GM23338 (cell line): Measurements from ENCODE around the gene RAP1A. TPM values are rescaled to one million over a fixed set of nuclear protein-coding genes. Genes with fewer than 3 reads are reported as not detected.

ENCODE experiments used
- ATAC-seq: fragments of 200-7000 bp; cut with Tn5 transposase; 3 replicates; pipeline ENCODE4 v1.9.1; 2020
- DNase-seq: peaks from one replicate; pipeline ENCODE4 v3.0.0-alpha.2; 2015; ENCODE audit warnings: low spot score
- H2AFZ ChIP-seq: fragments of 200-600 bp; sonication (generic); 2 replicates; pipeline ENCODE4 v1.8.0; 2016; ENCODE audit warnings: antibody characterized with exemption, mild to moderate bottlenecking, moderate library complexity
- H3F3A ChIP-seq: fragments of 200-600 bp; sonication (generic); replicated peaks from 2 replicates; pipeline ENCODE4 v1.8.0; 2017; ENCODE audit warnings: antibody characterized with exemption, mixed run types, low read depth
- H3K27ac ChIP-seq: fragments of 200-600 bp; sonication (generic); 2 replicates; pipeline ENCODE4 v1.6.1; 2016; ENCODE audit warnings: low read depth
- H3K27me3 ChIP-seq: fragments of 200-600 bp; sonication (generic); 2 replicates; pipeline ENCODE4 v1.8.0; 2016; ENCODE audit warnings: mild to moderate bottlenecking, mixed run types, moderate library complexity; ENCODE audit not compliant: insufficient read depth
- H3K36me3 ChIP-seq: fragments of 200-600 bp; sonication (generic); 2 replicates; pipeline ENCODE4 v1.8.0; 2016; ENCODE audit warnings: mild to moderate bottlenecking; ENCODE audit not compliant: insufficient read depth
- H3K4me1 ChIP-seq: fragments of 200-600 bp; sonication (generic); 2 replicates; pipeline ENCODE4 v1.8.0; 2016; ENCODE audit warnings: mild to moderate bottlenecking, moderate library complexity; ENCODE audit not compliant: insufficient read depth
- H3K4me2 ChIP-seq: fragments of 200-600 bp; sonication (generic); 2 replicates; pipeline ENCODE4 v1.7.1; 2017; ENCODE audit warnings: mixed run types
- H3K4me3 ChIP-seq: fragments of 200-600 bp; sonication (generic); 2 replicates; pipeline ENCODE4 v1.6.1; 2016; ENCODE audit warnings: mixed run types
- H3K79me2 ChIP-seq: fragments of 200-600 bp; sonication (generic); replicated peaks from 2 replicates; pipeline ENCODE4 v1.8.0; 2017; ENCODE audit warnings: mild to moderate bottlenecking; ENCODE audit not compliant: insufficient read depth
- H3K9me2 ChIP-seq: fragments of 200-600 bp; sonication (generic); 2 replicates; pipeline ENCODE4 v1.8.0; 2017; ENCODE audit not compliant: insufficient read depth
- H4K20me1 ChIP-seq: fragments of 200-600 bp; sonication (generic); replicated peaks from 2 replicates; pipeline ENCODE4 v1.8.0; 2017; ENCODE audit warnings: mild to moderate bottlenecking; ENCODE audit not compliant: insufficient read depth
- H3K27ac Mint-ChIP-seq: 2 replicates; pipeline ENCODE4 v1.8.0; 2020; ENCODE audit warnings: inconsistent platforms, mild to moderate bottlenecking, moderate library complexity, mixed read lengths
- H3K27me3 Mint-ChIP-seq: 3 replicates; pipeline ENCODE4 v1.8.0; 2022; ENCODE audit warnings: low read depth, mild to moderate bottlenecking, moderate library complexity, mixed read lengths, inconsistent platforms; ENCODE audit not compliant: insufficient read depth, poor library complexity
- H3K36me3 Mint-ChIP-seq: 3 replicates; pipeline ENCODE4 v1.8.0; 2021; ENCODE audit warnings: low read depth, mild to moderate bottlenecking, inconsistent platforms, moderate library complexity, mixed read lengths
- H3K4me1 Mint-ChIP-seq: 3 replicates; pipeline ENCODE4 v1.8.0; 2020; ENCODE audit warnings: mild to moderate bottlenecking, inconsistent platforms, mixed read lengths
- H3K4me3 Mint-ChIP-seq: 3 replicates; pipeline ENCODE4 v1.8.0; 2021; ENCODE audit warnings: moderate library complexity, mild to moderate bottlenecking, inconsistent platforms, mixed read lengths
- H3K9me3 Mint-ChIP-seq: 3 replicates; pipeline ENCODE4 v1.8.0; 2020; ENCODE audit warnings: moderate library complexity, mild to moderate bottlenecking, inconsistent platforms, mixed read lengths
- CREB1 ChIP-seq: fragments of 250-450 bp; sonication (Bioruptor Pico); IDR thresholded peaks from 2 replicates; pipeline ENCODE4 v1.5.0; 2020; ENCODE audit warnings: low read depth, mild to moderate bottlenecking, moderate library complexity
- CTCF ChIP-seq, 2 experiments: fragments of 200-600 bp in 1 of 2; sonication (generic) in 1 of 2; conservative IDR thresholded peaks; 2 replicates each; pipeline versions ENCODE4 v1.5.1 to v1.6.1; 2016 to 2017; ENCODE audit warnings: antibody characterized with exemption in 2 of 2, low read depth in 2 of 2, mild to moderate bottlenecking in 2 of 2, moderate library complexity in 1 of 2
- ETS1 ChIP-seq: IDR thresholded peaks from 2 replicates; pipeline ENCODE4 v1.6.1; 2016; ENCODE audit warnings: antibody characterized with exemption
- EZH2 ChIP-seq: fragments of 200-600 bp; sonication (generic); IDR thresholded peaks from one replicate; pipeline ENCODE4 v1.8.0; 2017; ENCODE audit warnings: antibody characterized with exemption, mild to moderate bottlenecking, low read depth; ENCODE audit not compliant: unreplicated experiment
- EZH2phosphoT487 ChIP-seq: fragments of 200-600 bp; sonication (generic); IDR thresholded peaks from one replicate; pipeline ENCODE4 v1.8.1; 2018; ENCODE audit warnings: antibody characterized with exemption; ENCODE audit not compliant: unreplicated experiment
- JUNB ChIP-seq: IDR thresholded peaks from one replicate; pipeline ENCODE4 v1.6.1; 2016; ENCODE audit warnings: antibody characterized with exemption; ENCODE audit not compliant: unreplicated experiment
- NANOG ChIP-seq: IDR thresholded peaks from 2 replicates; pipeline ENCODE4 v1.6.1; 2016; ENCODE audit warnings: antibody characterized with exemption, borderline replicate concordance
- REST ChIP-seq: IDR thresholded peaks from one replicate; pipeline ENCODE4 v1.6.1; 2018; ENCODE audit warnings: antibody characterized with exemption; ENCODE audit not compliant: unreplicated experiment
- STAT1 ChIP-seq: IDR thresholded peaks from one replicate; pipeline ENCODE4 v1.6.1; 2016; ENCODE audit warnings: antibody characterized with exemption; ENCODE audit not compliant: unreplicated experiment
- ZNF331 ChIP-seq: fragments of 250-450 bp; sonication (Bioruptor Pico); IDR thresholded peaks from 2 replicates; pipeline ENCODE4 v1.5.0; 2020; ENCODE audit warnings: low read depth, mild to moderate bottlenecking, moderate library complexity
- ZNF462 ChIP-seq: fragments of 250-450 bp; sonication (Bioruptor Pico); IDR thresholded peaks from 2 replicates; pipeline ENCODE4 v1.5.0; 2020; ENCODE audit warnings: mild to moderate bottlenecking, moderate library complexity
- polyA plus RNA-seq: library from polyadenylated mRNA; unstranded; fragments of >200 nt; fragmentation: Nextera tagmentation; extraction: Ambion mirVana; gene quantifications from 2 replicates; pipeline ENCODE4 v1.2.1, GENCODE V29; 2016
- total RNA-seq: library from RNA; depleted of rRNA; stranded (reverse); fragments of >200 nt; shearing (Covaris generic); gene quantifications from 2 replicates; pipeline ENCODE4 v1.2.3, GENCODE V29; 2014

RAP1A gene
- total and polyA plus RNA-seq, 2 experiments from 2014 or later = 16.2 to 23.0 TPM

- TF ChIP-seq CTCF (conservative IDR thresholded peaks at IDR 0.05; ENCODE audit: low read depth in 2 of 2) (no peak), ZNF331 (CRISPR knock-in tag) (no peak)
These were observed 37.6 kb upstream of the RAP1A start (continued) for GRCh38 chr1:111582016-111582415.

GRCh38 chr1:111582644-111583618 lies 36.7 kb upstream of the RAP1A start:
- H3K27ac ChIP-seq = no peak overlapping the region
- H3K4me2 ChIP-seq = no peak overlapping the region
- DNase-seq (no peak), ATAC-seq (no peak)
- no peaks in the 10 kb centered on the region for H3K27me3 ChIP-seq
- H3K4me1 Mint-ChIP-seq = no peaks in the 10 kb centered on the region
- no peaks in the 10 kb centered on the region for H3K36me3 ChIP-seq
- H3K4me3 ChIP-seq = no peak overlapping the region
- H3K9me2 ChIP-seq = 0 out of 2 replicates have a peak, but pooled peaks cover 1% of the 10 kb centered on the region
- H3F3A ChIP-seq = no peaks in the 10 kb centered on the region
- no peak overlapping the region for H2AFZ ChIP-seq
- no peaks in the 10 kb centered on the region for H3K36me3 Mint-ChIP-seq
- H3K27ac Mint-ChIP-seq = no peak overlapping the region
- no peaks in the 10 kb centered on the region for H3K9me3 Mint-ChIP-seq
- H3K4me3 Mint-ChIP-seq = no peak overlapping the region
- H4K20me1 ChIP-seq = no peaks in the 10 kb centered on the region
- no peaks in the 10 kb centered on the region for H3K79me2 ChIP-seq
- peaks cover 2% of the 10 kb centered on the region for H3K27me3 Mint-ChIP-seq
- no peaks in the 10 kb centered on the region for H3K4me1 ChIP-seq
- TF ChIP-seq ZNF331 (CRISPR knock-in tag) = no peak
- no peak for TF ChIP-seq NANOG
- TF ChIP-seq REST = no peak
- TF ChIP-seq EZH2 = no peak
- no peak for TF ChIP-seq EZH2phosphoT487
- TF ChIP-seq CREB1 = no peak
- TF ChIP-seq JUNB = no peak
- TF ChIP-seq STAT1 = no peak
- TF ChIP-seq ZNF462 (CRISPR knock-in tag) = no peak
- no peak for TF ChIP-seq ETS1
